T-helper 1 cell treated with Interleukin-12 subunit alpha and Interleukin-12 subunit beta and Interleukin-4 antibody, amounts not matched to agents 30 μg/mL and 1 μg/mL, for 36 hours (primary cell): ENCODE measurements around the gene P2RY6.

ENCODE experiments used
- H3K27ac Mint-ChIP-seq: one replicate; pipeline ENCODE4 v1.8.0; 2021; ENCODE audit warnings: mild to moderate bottlenecking, mixed read lengths
- H3K27me3 Mint-ChIP-seq: one replicate; pipeline ENCODE4 v1.8.0; 2021; ENCODE audit warnings: low read depth, mixed read lengths
- H3K36me3 Mint-ChIP-seq: one replicate; pipeline ENCODE4 v1.8.0; 2021; ENCODE audit warnings: low read depth, mixed read lengths
- H3K4me1 Mint-ChIP-seq: one replicate; pipeline ENCODE4 v1.8.0; 2021; ENCODE audit warnings: low read depth, mixed read lengths
- H3K4me3 Mint-ChIP-seq: one replicate; pipeline ENCODE4 v1.8.0; 2021; ENCODE audit warnings: mild to moderate bottlenecking, moderate library complexity, mixed read lengths
- H3K9me3 Mint-ChIP-seq: one replicate; pipeline ENCODE4 v1.8.0; 2021; ENCODE audit warnings: mixed read lengths

P2RY6 gene

DNA sequence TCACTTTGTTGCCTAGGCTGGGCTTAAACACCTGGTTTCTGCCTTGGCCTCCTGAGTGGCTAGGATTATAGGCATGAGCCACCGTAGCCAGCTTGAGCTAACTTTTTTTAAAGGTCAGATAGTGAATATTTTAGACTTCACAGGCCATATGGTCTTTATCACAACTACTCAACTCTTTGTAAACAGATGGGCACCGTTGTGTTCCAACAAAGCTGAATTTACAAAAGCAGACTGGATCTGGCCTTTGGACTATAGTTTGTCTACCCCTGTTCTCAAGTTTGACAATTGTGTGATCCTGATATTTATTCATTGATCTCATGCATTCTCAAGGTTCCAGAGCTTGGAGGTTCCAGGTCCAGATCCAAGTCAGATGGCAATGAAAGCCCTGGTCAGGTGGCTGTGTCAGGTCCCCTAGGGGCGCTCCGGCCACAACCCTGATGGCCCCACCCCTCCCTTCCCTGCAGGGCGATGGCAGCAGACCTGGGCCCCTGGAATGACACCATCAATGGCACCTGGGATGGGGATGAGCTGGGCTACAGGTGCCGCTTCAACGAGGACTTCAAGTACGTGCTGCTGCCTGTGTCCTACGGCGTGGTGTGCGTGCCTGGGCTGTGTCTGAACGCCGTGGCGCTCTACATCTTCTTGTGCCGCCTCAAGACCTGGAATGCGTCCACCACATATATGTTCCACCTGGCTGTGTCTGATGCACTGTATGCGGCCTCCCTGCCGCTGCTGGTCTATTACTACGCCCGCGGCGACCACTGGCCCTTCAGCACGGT, 38.3 kb upstream of the P2RY6 start:
- Mint-ChIP-seq H3K9me3 (no peaks in the 10 kb centered on the region), H3K4me1 (no peaks in the 10 kb centered on the region), H3K36me3 (no peaks in the 10 kb centered on the region), H3K27me3 (peaks cover 4% of the 10 kb centered on the region), H3K4me3 (no peak overlapping the region), H3K27ac (no peak overlapping the region)

- Mint-ChIP-seq H3K4me3 (no peak overlapping the region), H3K9me3 (no peaks in the 10 kb centered on the region)
Measured at GRCh38 chr11:73234471-73235181, 37.5 kb upstream of the P2RY6 start.

GRCh38 chr11:73235236-73235786, 36.8 kb upstream of the P2RY6 start:
- no peak overlapping the region for H3K4me3 Mint-ChIP-seq
- H3K27me3 Mint-ChIP-seq: no peaks in the 10 kb centered on the region
- H3K9me3 Mint-ChIP-seq: no peaks in the 10 kb centered on the region
- no peaks in the 10 kb centered on the region for H3K4me1 Mint-ChIP-seq
- H3K27ac Mint-ChIP-seq: no peak overlapping the region
- H3K36me3 Mint-ChIP-seq: no peaks in the 10 kb centered on the region

More at GRCh38 chr11:73234471-73235181, 37.5 kb upstream of the P2RY6 start:
- Mint-ChIP-seq H3K27me3 (no peaks in the 10 kb centered on the region), H3K27ac (no peak overlapping the region), H3K4me1 (no peaks in the 10 kb centered on the region), H3K36me3 (no peaks in the 10 kb centered on the region)

- H3K4me1 Mint-ChIP-seq: no peaks in the 10 kb centered on the region
- no peak overlapping the region for H3K27ac Mint-ChIP-seq
- H3K9me3 Mint-ChIP-seq: no peaks in the 10 kb centered on the region
- no peak overlapping the region for H3K4me3 Mint-ChIP-seq
- no peaks in the 10 kb centered on the region for H3K27me3 Mint-ChIP-seq
- no peaks in the 10 kb centered on the region for H3K36me3 Mint-ChIP-seq
Measured at GRCh38 chr11:73236205-73236765, 35.9 kb upstream of the P2RY6 start.

DNA sequence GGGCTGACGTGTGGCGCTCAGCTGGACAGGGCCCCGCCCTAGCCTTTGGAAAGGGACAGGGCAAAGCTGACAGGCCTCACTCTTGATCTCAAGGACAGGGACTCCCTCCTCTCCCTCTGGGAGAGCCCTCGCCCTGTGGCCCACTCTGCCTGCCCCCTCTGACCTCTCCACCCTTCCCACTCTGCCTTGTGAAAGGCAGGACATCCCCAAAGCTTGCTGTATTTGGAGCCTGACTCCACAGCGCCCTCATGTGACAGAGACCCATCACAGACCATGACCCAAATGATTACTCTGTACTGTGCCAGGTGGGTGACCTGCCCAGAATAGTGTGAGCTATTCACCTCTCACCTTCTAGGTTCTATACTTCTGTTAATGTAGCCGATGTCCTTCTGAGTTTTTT, 35.3 kb upstream of the P2RY6 start:
- no peaks in the 10 kb centered on the region for H3K36me3 Mint-ChIP-seq
- no peaks in the 10 kb centered on the region for H3K4me1 Mint-ChIP-seq
- H3K27me3 Mint-ChIP-seq: peaks cover 5% of the 10 kb centered on the region
- H3K9me3 Mint-ChIP-seq: no peaks in the 10 kb centered on the region
- no peak overlapping the region for H3K4me3 Mint-ChIP-seq
- H3K27ac Mint-ChIP-seq: no peak overlapping the region

DNA sequence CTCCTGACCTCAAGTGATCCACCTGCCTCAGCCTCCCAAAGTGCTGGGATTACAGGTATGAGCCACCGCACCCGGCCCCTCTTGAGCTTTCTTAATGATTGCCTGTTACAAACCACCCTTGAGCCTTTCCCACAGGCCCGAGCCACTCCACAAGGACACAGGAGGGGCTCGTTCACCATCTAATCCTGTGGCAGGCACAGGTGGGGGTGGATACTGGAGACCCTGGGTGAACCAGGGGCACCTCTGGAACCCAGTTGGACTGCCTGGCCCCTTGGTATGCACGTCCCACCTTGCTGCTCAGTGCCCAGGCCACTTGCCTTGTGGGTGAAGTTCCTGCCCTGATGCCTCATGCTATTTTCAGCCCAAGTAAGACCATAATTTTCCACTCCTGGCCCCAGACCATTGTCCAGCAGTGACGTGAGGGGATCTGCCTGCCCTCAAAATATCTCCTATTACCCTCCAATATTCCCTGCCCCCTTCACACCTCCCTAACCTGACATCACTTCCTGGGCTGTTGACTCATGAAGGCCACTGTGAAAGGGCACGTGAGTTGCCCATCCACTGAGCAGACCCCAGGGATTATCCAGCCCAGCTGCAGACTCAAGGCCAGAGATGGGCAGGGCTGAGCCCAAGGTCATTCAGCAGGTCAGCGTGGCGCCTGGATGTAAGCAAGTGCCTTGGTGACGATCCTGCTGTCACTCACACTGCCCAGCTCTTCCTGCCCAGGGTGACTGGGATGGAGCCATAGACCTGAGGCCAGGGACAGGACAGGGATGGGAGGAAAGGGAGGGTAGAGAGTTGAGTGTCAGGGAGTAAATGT, 34.5 kb upstream of the P2RY6 start:
- Mint-ChIP-seq H3K27ac (no peak overlapping the region), H3K27me3 (peaks cover 5% of the 10 kb centered on the region), H3K36me3 (no peaks in the 10 kb centered on the region), H3K9me3 (no peaks in the 10 kb centered on the region), H3K4me3 (no peak overlapping the region), H3K4me1 (no peaks in the 10 kb centered on the region)

DNA sequence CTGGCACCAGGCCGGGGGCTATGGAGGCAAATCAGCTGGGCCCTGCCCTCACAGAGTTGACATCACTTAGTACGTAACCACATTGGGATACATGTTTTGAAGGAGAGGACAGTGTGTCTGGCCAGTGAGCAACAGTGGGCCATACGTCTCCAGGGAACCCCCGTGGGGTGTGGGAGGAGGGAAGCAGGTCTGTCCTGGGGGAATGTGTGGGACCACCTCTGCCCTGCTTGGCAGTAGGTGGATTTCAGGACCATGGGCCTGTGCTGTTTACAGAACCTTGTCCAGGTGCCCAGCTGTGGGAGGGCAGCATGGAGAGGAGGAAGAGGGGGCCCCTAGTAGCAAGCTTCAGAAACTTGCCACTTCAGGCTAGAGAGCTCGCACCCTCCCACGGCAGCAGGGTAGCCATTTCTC, 33.0 kb upstream of the P2RY6 start:
- no peaks in the 10 kb centered on the region for H3K9me3 Mint-ChIP-seq
- H3K27ac Mint-ChIP-seq: no peak overlapping the region
- no peaks in the 10 kb centered on the region for H3K36me3 Mint-ChIP-seq
- H3K4me1 Mint-ChIP-seq: no peaks in the 10 kb centered on the region
- no peak overlapping the region for H3K4me3 Mint-ChIP-seq
- peaks cover 5% of the 10 kb centered on the region for H3K27me3 Mint-ChIP-seq

DNA sequence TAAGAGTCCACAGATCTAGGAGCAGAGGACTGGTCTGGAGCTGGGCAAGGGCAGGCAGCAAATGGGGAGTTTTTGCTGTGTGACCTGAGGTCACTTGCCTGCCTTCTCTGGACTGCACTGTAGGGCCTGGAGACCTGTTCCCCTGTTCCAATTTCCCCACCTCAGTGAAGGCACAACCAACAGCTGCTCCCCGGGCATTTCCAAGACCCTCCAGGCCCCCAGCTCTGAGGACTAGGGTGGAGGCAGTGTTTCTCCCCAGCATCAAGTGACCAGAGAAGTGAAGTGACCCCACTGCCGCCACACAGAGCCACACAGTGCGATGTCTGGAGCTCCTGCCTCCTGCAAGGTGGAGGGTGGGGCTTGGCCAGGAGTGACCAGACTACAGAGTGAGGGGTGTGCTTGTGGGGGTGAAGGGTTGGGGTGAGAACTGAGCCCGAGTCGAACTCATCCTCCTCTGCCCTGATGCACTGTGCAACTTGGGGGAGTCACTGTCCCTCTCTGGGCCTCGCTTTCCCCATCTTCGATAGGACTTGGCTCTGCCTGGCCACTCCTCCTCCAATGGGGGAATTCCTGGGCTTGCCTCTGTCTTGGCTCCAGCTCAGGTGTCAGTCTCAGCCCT, 32.5 kb upstream of the P2RY6 start:
- Mint-ChIP-seq H3K27me3 (peaks cover 5% of the 10 kb centered on the region), H3K36me3 (no peaks in the 10 kb centered on the region), H3K4me1 (no peaks in the 10 kb centered on the region), H3K4me3 (no peak overlapping the region), H3K27ac (no peak overlapping the region), H3K9me3 (no peaks in the 10 kb centered on the region)

- H3K4me1 Mint-ChIP-seq: no peaks in the 10 kb centered on the region
- no peak overlapping the region for H3K4me3 Mint-ChIP-seq
- H3K27ac Mint-ChIP-seq: no peak overlapping the region
- no peaks in the 10 kb centered on the region for H3K36me3 Mint-ChIP-seq
- H3K27me3 Mint-ChIP-seq: peaks cover 10% of the 10 kb centered on the region
- no peaks in the 10 kb centered on the region for H3K9me3 Mint-ChIP-seq
Measured at GRCh38 chr11:73240190-73240781, 31.9 kb upstream of the P2RY6 start.

DNA sequence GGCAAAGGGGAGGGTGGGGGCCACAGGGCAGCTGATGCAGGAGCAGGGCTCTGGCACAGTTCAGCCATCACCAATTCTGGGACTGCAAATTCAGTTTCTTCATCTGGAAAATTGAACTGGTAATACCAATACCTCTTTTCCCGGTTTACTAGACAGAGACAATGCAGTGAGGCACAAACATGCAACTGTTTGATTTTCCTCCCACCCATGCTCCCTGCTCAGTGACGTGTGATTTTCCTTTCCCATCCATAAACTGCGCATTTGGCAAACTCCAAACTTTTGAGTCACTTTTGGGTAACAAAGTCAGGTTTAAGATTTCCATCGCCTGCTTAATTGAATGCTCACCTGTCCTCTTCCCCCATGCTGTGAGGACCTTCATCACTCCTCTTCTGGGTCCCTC, 30.8 kb upstream of the P2RY6 start:
- Mint-ChIP-seq H3K27ac (no peak overlapping the region), H3K4me1 (no peaks in the 10 kb centered on the region), H3K4me3 (no peak overlapping the region), H3K27me3 (peaks cover 11% of the 10 kb centered on the region), H3K9me3 (no peaks in the 10 kb centered on the region), H3K36me3 (no peaks in the 10 kb centered on the region)

- H3K9me3 Mint-ChIP-seq: no peaks in the 10 kb centered on the region
- peaks cover 13% of the 10 kb centered on the region for H3K27me3 Mint-ChIP-seq
- peaks cover 3% of the 10 kb centered on the region for H3K4me1 Mint-ChIP-seq
- no peak overlapping the region for H3K27ac Mint-ChIP-seq
- no peaks in the 10 kb centered on the region for H3K36me3 Mint-ChIP-seq
- no peak overlapping the region for H3K4me3 Mint-ChIP-seq
Measured at GRCh38 chr11:73242251-73243092, 29.7 kb upstream of the P2RY6 start.

- H3K27ac Mint-ChIP-seq: no peak overlapping the region
- H3K27me3 Mint-ChIP-seq: peaks cover 13% of the 10 kb centered on the region
- H3K9me3 Mint-ChIP-seq: no peaks in the 10 kb centered on the region
- H3K36me3 Mint-ChIP-seq: no peaks in the 10 kb centered on the region
- peaks cover 3% of the 10 kb centered on the region for H3K4me1 Mint-ChIP-seq
- H3K4me3 Mint-ChIP-seq: no peak overlapping the region
Measured at GRCh38 chr11:73243093-73243485, 29.0 kb upstream of the P2RY6 start.
